Lower lobe of right lung (tissue), 2 donors: ENCODE measurements around the gene ULK4. TPM values are rescaled to one million over a fixed set of nuclear protein-coding genes. Genes with fewer than 3 reads are reported as not detected.

Source experiments
- ATAC-seq, 2 donors: fragments of 200-7000 bp; cut with Tn5 transposase; one replicate each; pipeline ENCODE4 v1.9.1; 2020 to 2022; ENCODE audit warnings: mild to moderate bottlenecking in 2 of 2, moderate library complexity in 2 of 2
- DNase-seq: peaks from one replicate; pipeline ENCODE4 v3.0.0-alpha.2; 2020
- H3K27ac ChIP-seq: fragments of 200-600 bp; one replicate; pipeline ENCODE4 v1.8.0; 2022
- H3K27me3 ChIP-seq: fragments of 200-600 bp; one replicate; pipeline ENCODE4 v1.8.0; 2022; ENCODE audit warnings: low read depth
- H3K36me3 ChIP-seq: fragments of 200-600 bp; one replicate; pipeline ENCODE4 v1.8.0; 2022; ENCODE audit warnings: mild to moderate bottlenecking
- H3K4me1 ChIP-seq: fragments of 200-600 bp; one replicate; pipeline ENCODE4 v1.8.0; 2022
- H3K4me3 ChIP-seq: fragments of 200-600 bp; one replicate; pipeline ENCODE4 v1.8.0; 2022; ENCODE audit warnings: mild to moderate bottlenecking
- H3K9me3 ChIP-seq: fragments of 200-600 bp; one replicate; pipeline ENCODE4 v1.8.0; 2022
- intact Hi-C: fragments of 100-400 bp; cut with DNase I; formaldehyde crosslinking; loops from one replicate; pipeline ENCODE4 v1.11.0; 2022
- total RNA-seq: library from RNA; stranded (reverse); fragmentation: NEBNext Ultra II Directional; extraction: Animal tissue kit (Norgen Biotek cat#: 25700); gene quantifications from one replicate; pipeline ENCODE4 v1.2.1, GENCODE V29; 2021
- TF ChIP-seq, protein P1 (sequence below): fragments of 200-600 bp; IDR thresholded peaks from one replicate; pipeline ENCODE4 v1.8.0; 2022; ENCODE audit warnings: antibody characterized with exemption, mild to moderate bottlenecking
- donor health status: DM: no; HTN: yes; CAD: no; lungs with severe emphysema.

Gene ULK4
- total RNA-seq, 1 donor from 2014 or later, result 11.4 TPM

DNA sequence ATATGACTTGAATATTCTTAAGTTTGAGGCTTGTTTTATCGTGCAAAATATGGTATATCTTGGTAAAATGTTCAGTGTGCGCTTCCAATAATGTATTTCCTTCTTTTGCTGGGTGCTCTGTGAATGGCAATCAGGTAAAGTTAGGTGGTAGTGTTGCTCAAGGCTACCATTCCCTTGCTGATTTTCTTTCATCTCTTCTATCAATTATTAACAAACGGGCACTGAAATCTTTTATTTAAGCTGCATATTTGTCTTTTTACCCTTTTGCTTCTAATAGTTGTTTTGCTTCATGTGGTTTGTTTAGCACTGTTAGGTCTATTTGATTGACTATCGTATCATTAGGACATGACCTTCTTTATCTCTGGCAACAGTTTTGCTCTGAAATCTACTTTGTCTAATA lies 520.3 kb downstream of the ULK4 start:
- no peaks in the 10 kb centered on the region for H3K9me3 ChIP-seq
- H3K27me3 ChIP-seq, result no peaks in the 10 kb centered on the region
- no peak overlapping the region for H3K4me3 ChIP-seq
- intact Hi-C loops, result no loop called here
- TF ChIP-seq, protein P1, sequence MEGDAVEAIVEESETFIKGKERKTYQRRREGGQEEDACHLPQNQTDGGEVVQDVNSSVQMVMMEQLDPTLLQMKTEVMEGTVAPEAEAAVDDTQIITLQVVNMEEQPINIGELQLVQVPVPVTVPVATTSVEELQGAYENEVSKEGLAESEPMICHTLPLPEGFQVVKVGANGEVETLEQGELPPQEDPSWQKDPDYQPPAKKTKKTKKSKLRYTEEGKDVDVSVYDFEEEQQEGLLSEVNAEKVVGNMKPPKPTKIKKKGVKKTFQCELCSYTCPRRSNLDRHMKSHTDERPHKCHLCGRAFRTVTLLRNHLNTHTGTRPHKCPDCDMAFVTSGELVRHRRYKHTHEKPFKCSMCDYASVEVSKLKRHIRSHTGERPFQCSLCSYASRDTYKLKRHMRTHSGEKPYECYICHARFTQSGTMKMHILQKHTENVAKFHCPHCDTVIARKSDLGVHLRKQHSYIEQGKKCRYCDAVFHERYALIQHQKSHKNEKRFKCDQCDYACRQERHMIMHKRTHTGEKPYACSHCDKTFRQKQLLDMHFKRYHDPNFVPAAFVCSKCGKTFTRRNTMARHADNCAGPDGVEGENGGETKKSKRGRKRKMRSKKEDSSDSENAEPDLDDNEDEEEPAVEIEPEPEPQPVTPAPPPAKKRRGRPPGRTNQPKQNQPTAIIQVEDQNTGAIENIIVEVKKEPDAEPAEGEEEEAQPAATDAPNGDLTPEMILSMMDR, result no peak
- H3K36me3 ChIP-seq, result no peaks in the 10 kb centered on the region
- ATAC-seq, result no peak
- no peak overlapping the region for H3K27ac ChIP-seq
- no peaks in the 10 kb centered on the region for H3K4me1 ChIP-seq
- no peak for DNase-seq

DNA sequence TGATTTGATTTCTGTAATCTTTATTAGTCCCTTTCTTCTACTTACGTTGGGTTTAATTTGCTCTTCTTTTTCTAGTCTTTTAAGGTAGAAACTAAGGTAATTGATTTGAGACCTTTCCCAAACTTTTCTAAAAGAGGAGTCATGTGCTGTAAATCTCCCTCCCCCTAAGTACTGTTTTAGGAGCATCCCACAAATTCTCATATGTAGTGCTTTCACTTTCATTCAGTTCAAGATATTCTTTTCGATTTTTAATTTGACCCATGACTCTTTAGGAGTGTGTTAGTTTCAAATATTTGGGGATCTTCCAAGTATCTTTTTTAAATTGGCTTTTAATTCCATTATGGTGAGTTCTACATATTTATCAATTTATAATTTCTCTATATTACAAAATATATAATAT lies 520.8 kb downstream of the ULK4 start:
- ATAC-seq (no peak), DNase-seq (no peak)
- Histone ChIP-seq H3K36me3 (no peaks in the 10 kb centered on the region), H3K9me3 (no peaks in the 10 kb centered on the region), H3K27ac (no peak overlapping the region), H3K4me3 (no peak overlapping the region), H3K27me3 (no peaks in the 10 kb centered on the region), H3K4me1 (no peaks in the 10 kb centered on the region)
- intact Hi-C loops, result no loop called here
- TF ChIP-seq, protein P1, result no peak

DNA sequence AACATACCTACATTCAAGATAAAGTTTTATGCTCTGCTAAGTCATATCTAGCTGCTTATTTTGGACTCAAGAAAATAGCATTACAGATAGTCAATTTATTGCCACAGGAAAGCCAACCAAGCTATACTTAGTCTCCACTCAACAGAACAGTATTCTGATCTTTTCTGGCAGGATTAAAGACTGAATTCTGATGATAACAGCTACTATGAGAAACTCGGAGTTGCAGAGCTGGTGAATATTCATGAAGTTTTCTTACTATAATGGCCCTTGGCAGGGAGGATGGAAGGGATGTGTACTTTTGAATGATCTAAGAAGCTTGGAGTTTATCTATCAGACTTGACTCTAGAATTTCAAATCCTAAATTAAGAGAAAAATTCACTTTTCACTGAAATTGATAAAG lies 524.9 kb downstream of the ULK4 start:
- ATAC-seq (no peak), DNase-seq (no peak)
- TF ChIP-seq, protein P1, result no peak
- no peaks in the 10 kb centered on the region for H3K27me3 ChIP-seq
- no peak overlapping the region for H3K27ac ChIP-seq
- no peaks in the 10 kb centered on the region for H3K9me3 ChIP-seq
- intact Hi-C loops, result no loop called here
- H3K4me3 ChIP-seq, result no peak overlapping the region
- no peaks in the 10 kb centered on the region for H3K4me1 ChIP-seq
- H3K36me3 ChIP-seq, result no peaks in the 10 kb centered on the region

DNA sequence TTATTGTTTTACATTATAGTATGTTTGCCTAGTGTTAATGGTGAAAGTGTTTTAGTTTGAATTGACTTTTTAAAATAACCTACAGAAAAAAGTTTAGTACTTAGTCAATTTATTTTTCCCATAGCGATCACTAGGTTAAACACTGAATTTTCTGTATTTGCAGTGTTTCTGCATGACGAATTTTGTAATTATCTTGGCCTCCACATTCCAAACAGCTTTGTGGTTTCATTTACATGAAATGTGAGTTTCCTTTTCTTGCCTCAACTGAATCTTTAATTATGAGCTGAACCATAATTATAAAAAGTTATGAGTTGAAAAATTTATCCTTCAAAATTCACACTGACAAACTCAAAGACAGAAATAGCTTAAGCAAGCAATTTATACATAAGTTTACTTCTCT lies 527.1 kb downstream of the ULK4 start:
- ATAC-seq, result no peak
- intact Hi-C loops, result no loop called here
- Histone ChIP-seq H3K9me3 (no peaks in the 10 kb centered on the region), H3K4me1 (no peaks in the 10 kb centered on the region), H3K27ac (no peak overlapping the region), H3K4me3 (no peak overlapping the region), H3K27me3 (no peaks in the 10 kb centered on the region), H3K36me3 (no peaks in the 10 kb centered on the region)
- TF ChIP-seq, protein P1, result no peak
- DNase-seq, result no peak

DNA sequence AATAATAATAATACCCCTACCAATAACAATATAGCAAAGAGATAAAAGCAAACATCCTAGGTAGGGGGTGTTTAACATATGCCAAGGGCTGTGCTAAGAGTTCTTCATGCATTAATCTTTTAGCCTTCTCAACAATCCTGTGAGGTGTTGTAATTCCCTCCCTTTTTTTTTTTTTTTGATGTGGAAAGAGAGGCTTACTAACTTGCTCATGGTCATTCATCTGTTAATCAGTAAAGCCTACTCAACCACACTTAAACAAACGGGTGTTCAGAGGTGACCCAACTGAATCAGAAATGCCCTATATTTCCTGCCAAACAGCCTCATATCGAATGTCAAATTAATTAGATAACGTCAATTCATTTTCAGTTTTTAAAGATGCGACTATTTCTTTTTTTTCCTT lies 530.5 kb downstream of the ULK4 start:
- ATAC-seq (no peak), DNase-seq (no peak)
- Histone ChIP-seq H3K27ac (no peak overlapping the region), H3K36me3 (no peaks in the 10 kb centered on the region), H3K27me3 (no peaks in the 10 kb centered on the region), H3K4me3 (no peak overlapping the region), H3K9me3 (no peaks in the 10 kb centered on the region), H3K4me1 (no peaks in the 10 kb centered on the region)
- TF ChIP-seq, protein P1, result no peak
- intact Hi-C loops, result no loop called here

DNA sequence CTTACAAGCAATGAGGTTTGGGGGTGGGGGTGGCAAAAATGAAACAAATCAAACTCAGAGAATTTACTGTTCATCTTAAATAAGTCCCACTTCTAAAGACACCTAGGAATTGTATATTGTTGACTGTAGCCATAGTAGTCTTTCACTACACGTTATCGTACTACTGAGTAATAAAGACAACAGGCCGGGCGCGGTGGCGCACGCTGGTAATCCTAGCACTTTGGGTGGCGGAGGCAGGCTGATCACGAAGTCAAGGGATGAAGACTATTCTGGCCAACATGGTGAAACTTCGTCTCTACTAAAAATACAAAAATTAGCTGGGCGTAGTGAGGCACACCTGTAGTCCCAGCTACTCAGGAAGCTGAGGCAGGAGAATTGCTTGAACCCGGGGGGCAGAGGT lies 531.0 kb downstream of the ULK4 start:
- no peak overlapping the region for H3K4me3 ChIP-seq
- H3K9me3 ChIP-seq, result no peaks in the 10 kb centered on the region
- intact Hi-C loops, result no loop called here
- ATAC-seq (no peak), DNase-seq (no peak)
- no peaks in the 10 kb centered on the region for H3K36me3 ChIP-seq
- TF ChIP-seq, protein P1, result no peak
- H3K4me1 ChIP-seq, result no peaks in the 10 kb centered on the region
- H3K27me3 ChIP-seq, result no peaks in the 10 kb centered on the region
- H3K27ac ChIP-seq, result no peak overlapping the region
